Smooth muscle cell (in vitro differentiated cells): ENCODE data around the gene ALB. TPM values are rescaled to one million over a fixed set of nuclear protein-coding genes. Genes with fewer than 3 reads are reported as not detected.

Source experiments
- DNase-seq: peaks from one replicate; lab custom pipeline; 2025; ENCODE audit not compliant: unreplicated experiment; lab: John Stamatoyannopoulos, UW
- H2AFZ ChIP-seq: fragments of 200-600 bp; sonication (generic); 2 replicates; pipeline ENCODE4 v1.6.0; 2016; ENCODE audit warnings: antibody characterized with exemption, low read depth, mild to moderate bottlenecking
- H3F3A ChIP-seq: fragments of 200-600 bp; sonication (generic); 2 replicates; pipeline ENCODE4 v1.6.0; 2017; ENCODE audit warnings: antibody characterized with exemption, low read depth
- H3K27ac ChIP-seq: fragments of 200-600 bp; sonication (generic); 2 replicates; pipeline ENCODE4 v1.5.1; 2016; ENCODE audit warnings: low read depth, mild to moderate bottlenecking
- H3K27me3 ChIP-seq: fragments of 200-600 bp; sonication (generic); 2 replicates; pipeline ENCODE4 v1.6.1; 2016; ENCODE audit warnings: low read depth, mild to moderate bottlenecking
- H3K36me3 ChIP-seq: fragments of 200-600 bp; sonication (generic); 2 replicates; pipeline ENCODE4 v1.5.1; 2016; ENCODE audit warnings: low read depth
- H3K4me1 ChIP-seq: fragments of 200-600 bp; sonication (generic); 2 replicates; pipeline ENCODE4 v1.5.1; 2016; ENCODE audit warnings: low read depth
- H3K4me2 ChIP-seq: fragments of 200-600 bp; sonication (generic); 2 replicates; pipeline ENCODE4 v1.6.0; 2016; ENCODE audit warnings: mild to moderate bottlenecking
- H3K4me3 ChIP-seq: fragments of 200-600 bp; sonication (generic); 2 replicates; pipeline ENCODE4 v1.5.1; 2016; ENCODE audit warnings: mild to moderate bottlenecking
- H3K79me2 ChIP-seq: fragments of 200-600 bp; sonication (generic); 2 replicates; pipeline ENCODE4 v1.6.0; 2016; ENCODE audit warnings: low read depth, mild to moderate bottlenecking
- H3K9ac ChIP-seq: fragments of 200-600 bp; sonication (generic); 2 replicates; pipeline ENCODE4 v1.6.0; 2016; ENCODE audit warnings: low read depth
- H3K9me3 ChIP-seq: fragments of 200-600 bp; sonication (generic); replicated peaks from 2 replicates; pipeline ENCODE4 v1.5.1; 2016; ENCODE audit warnings: low read depth
- H4K20me1 ChIP-seq: fragments of 200-600 bp; sonication (generic); 2 replicates; pipeline ENCODE4 v1.6.0; 2016; ENCODE audit warnings: low read depth
- WGBS: methylation state at CpG from one replicate; pipeline ENCODE4 v1.1.7; 2016; ENCODE audit warnings: low lambda C conversion rate; 5-methylcytosine and 5-hydroxymethylcytosine counted together
- polyA plus RNA-seq: library from polyadenylated mRNA; unstranded; fragments of >200 nt; fragmentation: Nextera tagmentation; extraction: Ambion mirVana; gene quantifications from 2 replicates; pipeline ENCODE4 v1.2.1, GENCODE V29; 2016
- total RNA-seq: library from RNA; depleted of rRNA; stranded (reverse); fragments of >200 nt; gene quantifications from 2 replicates; pipeline ENCODE4 v1.2.3, GENCODE V29; 2014
- TF ChIP-seq, protein P1 (sequence below): fragments of 200-600 bp; sonication (generic); IDR thresholded peaks from 2 replicates; pipeline ENCODE4 v1.5.1; 2017; ENCODE audit warnings: borderline replicate concordance, mild to moderate bottlenecking, antibody characterized with exemption; ENCODE audit not compliant: insufficient read depth, poor library complexity, severe bottlenecking

Gene ALB
- total and polyA plus RNA-seq, 2 experiments from 2014 or later, result 0.85 to 4.8 TPM

DNA sequence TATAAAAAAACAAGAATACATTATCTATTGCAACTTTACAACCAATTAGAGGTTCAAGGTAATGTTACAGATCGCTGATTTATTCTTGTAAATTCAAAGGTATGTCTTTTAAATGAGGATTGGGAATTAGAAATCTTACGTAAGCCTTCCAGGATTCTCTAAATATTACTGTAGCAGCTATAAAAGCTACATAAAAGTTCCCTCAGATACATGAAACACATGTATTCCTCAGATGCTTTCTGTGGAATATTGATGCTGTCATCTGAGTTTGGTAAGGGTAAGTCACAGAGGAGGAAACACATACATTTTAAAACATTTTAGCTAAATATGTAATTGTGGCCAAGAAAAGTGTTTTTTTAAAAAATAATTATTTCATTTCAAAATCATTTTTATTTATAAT, 35.4 kb downstream of the ALB start:
- Histone ChIP-seq H3K4me3 (peak overlapping the region; percentile 40), H3K27ac (no peak overlapping the region), H3F3A (no peaks in the 10 kb centered on the region), H3K4me1 (no peaks in the 10 kb centered on the region), H3K36me3 (no peaks in the 10 kb centered on the region), H4K20me1 (no peaks in the 10 kb centered on the region), H3K4me2 (no peak overlapping the region), H3K27me3 (no peaks in the 10 kb centered on the region), H3K9me3 (no peaks in the 10 kb centered on the region), H2AFZ (no peak overlapping the region), H3K9ac (no peak overlapping the region), H3K79me2 (no peaks in the 10 kb centered on the region)
- WGBS, result 90% methylated on average over 2 of the region's 2 CpGs
- DNase-seq, result no peak
- TF ChIP-seq, protein P1, sequence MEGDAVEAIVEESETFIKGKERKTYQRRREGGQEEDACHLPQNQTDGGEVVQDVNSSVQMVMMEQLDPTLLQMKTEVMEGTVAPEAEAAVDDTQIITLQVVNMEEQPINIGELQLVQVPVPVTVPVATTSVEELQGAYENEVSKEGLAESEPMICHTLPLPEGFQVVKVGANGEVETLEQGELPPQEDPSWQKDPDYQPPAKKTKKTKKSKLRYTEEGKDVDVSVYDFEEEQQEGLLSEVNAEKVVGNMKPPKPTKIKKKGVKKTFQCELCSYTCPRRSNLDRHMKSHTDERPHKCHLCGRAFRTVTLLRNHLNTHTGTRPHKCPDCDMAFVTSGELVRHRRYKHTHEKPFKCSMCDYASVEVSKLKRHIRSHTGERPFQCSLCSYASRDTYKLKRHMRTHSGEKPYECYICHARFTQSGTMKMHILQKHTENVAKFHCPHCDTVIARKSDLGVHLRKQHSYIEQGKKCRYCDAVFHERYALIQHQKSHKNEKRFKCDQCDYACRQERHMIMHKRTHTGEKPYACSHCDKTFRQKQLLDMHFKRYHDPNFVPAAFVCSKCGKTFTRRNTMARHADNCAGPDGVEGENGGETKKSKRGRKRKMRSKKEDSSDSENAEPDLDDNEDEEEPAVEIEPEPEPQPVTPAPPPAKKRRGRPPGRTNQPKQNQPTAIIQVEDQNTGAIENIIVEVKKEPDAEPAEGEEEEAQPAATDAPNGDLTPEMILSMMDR, result no peak

DNA sequence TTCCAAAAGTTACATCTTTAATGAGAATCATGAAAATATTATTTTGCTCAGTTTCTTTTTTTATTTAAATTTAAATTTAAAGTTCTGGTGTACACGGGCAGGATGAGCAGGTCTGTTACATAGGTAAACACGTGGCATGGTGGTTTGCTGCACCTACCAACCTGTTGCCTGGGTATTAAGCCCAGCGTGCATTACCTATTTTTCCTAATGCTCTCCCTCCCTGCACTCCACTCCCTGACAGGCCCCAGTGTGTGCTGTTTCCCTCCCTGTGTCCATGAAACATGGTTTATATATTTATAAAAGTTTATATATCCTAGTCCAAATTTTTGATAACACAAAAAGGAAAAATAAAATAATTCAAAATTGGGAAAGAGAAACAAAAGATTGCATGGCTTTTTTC, 35.9 kb downstream of the ALB start:
- TF ChIP-seq, protein P1, result no peak
- Histone ChIP-seq H3K4me1 (no peaks in the 10 kb centered on the region), H4K20me1 (no peaks in the 10 kb centered on the region), H3K4me2 (no peak overlapping the region), H3K27ac (no peak overlapping the region), H3K4me3 (peak overlapping the region; percentile 40), H3K36me3 (no peaks in the 10 kb centered on the region), H3K79me2 (no peaks in the 10 kb centered on the region), H2AFZ (no peak overlapping the region), H3F3A (no peaks in the 10 kb centered on the region), H3K9ac (no peak overlapping the region), H3K27me3 (no peaks in the 10 kb centered on the region), H3K9me3 (no peaks in the 10 kb centered on the region)
- WGBS, result 94% methylated on average over 3 of the region's 3 CpGs
- no peak for DNase-seq

DNA sequence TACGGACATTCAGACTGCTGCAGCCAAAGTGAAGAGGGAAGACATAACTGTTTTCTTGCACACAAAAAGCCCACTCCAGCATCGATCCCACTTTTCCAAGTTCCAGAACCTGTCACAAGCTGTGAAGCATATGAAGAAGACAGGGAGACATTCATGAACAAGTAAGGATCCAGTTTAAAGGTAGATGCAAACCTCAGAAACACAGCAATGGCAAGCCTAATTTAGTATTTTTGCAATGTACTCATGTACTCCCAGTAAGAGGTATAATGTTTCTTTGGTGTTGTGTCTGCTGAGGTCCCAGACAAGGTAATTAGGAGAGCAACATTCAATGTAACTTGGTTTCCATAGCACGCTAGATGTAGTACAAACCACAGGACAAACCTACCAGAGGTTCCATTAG, 36.6 kb downstream of the ALB start:
- TF ChIP-seq, protein P1, result no peak
- Histone ChIP-seq H3K79me2 (no peaks in the 10 kb centered on the region), H3K4me2 (no peak overlapping the region), H3K9ac (no peak overlapping the region), H3K36me3 (no peaks in the 10 kb centered on the region), H3K9me3 (no peaks in the 10 kb centered on the region), H3K4me3 (peak overlapping the region; percentile 40), H2AFZ (no peak overlapping the region), H3K4me1 (no peaks in the 10 kb centered on the region), H3F3A (no peaks in the 10 kb centered on the region), H3K27me3 (no peaks in the 10 kb centered on the region), H4K20me1 (no peaks in the 10 kb centered on the region), H3K27ac (no peak overlapping the region)
- 95% methylated on average over 3 of the region's 3 CpGs for WGBS
- no peak for DNase-seq

DNA sequence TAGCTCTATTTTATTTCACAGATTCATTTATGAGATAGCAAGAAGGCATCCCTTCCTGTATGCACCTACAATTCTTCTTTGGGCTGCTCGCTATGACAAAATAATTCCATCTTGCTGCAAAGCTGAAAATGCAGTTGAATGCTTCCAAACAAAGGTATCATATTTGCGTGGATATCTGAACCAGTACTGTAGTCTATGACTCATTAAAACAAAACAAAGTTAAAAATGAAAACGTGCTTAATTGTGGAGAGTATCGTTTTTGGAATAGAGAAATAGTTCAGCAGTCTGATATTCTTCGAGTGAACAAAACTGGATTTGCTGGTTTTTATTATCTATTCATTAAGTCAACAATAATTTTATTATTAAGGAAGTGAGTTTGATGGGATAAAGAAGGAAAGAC, 38.2 kb downstream of the ALB start:
- H3K79me2 ChIP-seq, result no peaks in the 10 kb centered on the region
- TF ChIP-seq, protein P1, result no peak
- H3K4me1 ChIP-seq, result no peaks in the 10 kb centered on the region
- DNase-seq, result no peak
- no peaks in the 10 kb centered on the region for H3K27me3 ChIP-seq
- H3K36me3 ChIP-seq, result no peaks in the 10 kb centered on the region
- no peak overlapping the region for H3K9ac ChIP-seq
- WGBS, result 89% methylated on average over 5 of the region's 5 CpGs
- H3K27ac ChIP-seq, result no peak overlapping the region
- no peaks in the 10 kb centered on the region for H4K20me1 ChIP-seq
- H3K9me3 ChIP-seq, result no peaks in the 10 kb centered on the region
- H3K4me3 ChIP-seq, result no peak overlapping the region
- H3K4me2 ChIP-seq, result no peak overlapping the region
- no peak overlapping the region for H2AFZ ChIP-seq
- no peaks in the 10 kb centered on the region for H3F3A ChIP-seq
